ENCODE results near the gene KCNH1.

DNA sequence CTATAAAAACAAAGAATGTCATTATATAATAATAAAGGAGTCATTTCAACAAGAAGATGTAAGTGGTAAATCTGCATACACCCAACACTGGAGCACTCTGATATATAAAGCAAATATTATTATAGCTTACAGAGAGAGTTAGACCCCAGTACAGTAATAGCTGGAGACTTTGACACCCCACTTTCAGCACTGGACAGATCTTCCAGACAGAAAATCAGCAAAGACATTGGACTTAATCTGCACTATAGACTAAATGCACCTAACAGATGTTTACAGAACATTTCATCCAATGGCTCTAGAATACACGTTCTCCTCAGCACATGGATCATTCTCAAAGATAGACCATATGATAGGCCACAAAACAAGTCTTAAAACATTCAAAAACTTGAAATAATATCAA, 20.0 kb upstream of the KCNH1 start:
- TF ChIP-seq CTCF (IDR thresholded peaks at IDR 0.05; ENCODE audit: low read depth, low read length) (no peak), POLR2A (IDR thresholded peaks at IDR 0.05; ENCODE audit: extremely low read depth, insufficient read length) (no peak), MYC (IDR thresholded peaks at IDR 0.05; ENCODE audit: low read depth, low read length) (no peak)
- TF ChIP-seq, protein P1, sequence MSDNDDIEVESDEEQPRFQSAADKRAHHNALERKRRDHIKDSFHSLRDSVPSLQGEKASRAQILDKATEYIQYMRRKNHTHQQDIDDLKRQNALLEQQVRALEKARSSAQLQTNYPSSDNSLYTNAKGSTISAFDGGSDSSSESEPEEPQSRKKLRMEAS (IDR thresholded peaks at IDR 0.05; ENCODE audit: low read depth, low read length), result no peak
